Thyroid gland (tissue), 4 donors: Measurements from ENCODE around the gene DPF3. TPM values are rescaled to one million over a fixed set of nuclear protein-coding genes. Genes with fewer than 3 reads are reported as not detected.

ENCODE experiments used
- DNase-seq, 2 donors: peaks; one replicate each; pipeline ENCODE4 v3.0.0-alpha.2; 2019
- H3K27ac ChIP-seq, 3 donors: fragments of 200-600 bp; sonication (generic); 1 replicate in 2 of 3; 2 replicates in 1 of 3; pipeline ENCODE4 v1.5.1; 2016 to 2019; ENCODE audit warnings: mild to moderate bottlenecking in 1 of 3, moderate library complexity in 1 of 3
- H3K27me3 ChIP-seq: fragments of 200-600 bp; sonication (generic); one replicate; pipeline ENCODE4 v1.5.1; 2019
- H3K36me3 ChIP-seq, 2 donors: fragments of 200-600 bp; sonication (generic); one replicate each; pipeline ENCODE4 v1.5.1; 2016 to 2019
- H3K4me1 ChIP-seq, 2 donors: fragments of 200-600 bp; sonication (generic); one replicate each; pipeline ENCODE4 v1.5.1; 2017 to 2019
- H3K4me3 ChIP-seq, 3 donors: fragments of 200-600 bp; sonication (generic); replicated peaks in 1 of 3; 1 replicate in 2 of 3; 2 replicates in 1 of 3; pipeline ENCODE4 v1.5.1; 2016; ENCODE audit warnings: mild to moderate bottlenecking in 1 of 3
- H3K9me3 ChIP-seq: fragments of 200-600 bp; sonication (generic); one replicate; pipeline ENCODE4 v1.5.1; 2017
- POLR2A ChIP-seq, 2 donors: fragments of 450-650 bp; IDR thresholded peaks; one replicate each; pipeline ENCODE4 v1.6.1; 2017; ENCODE audit warnings: antibody characterized with exemption in 2 of 2, mild to moderate bottlenecking in 2 of 2, moderate library complexity in 1 of 2
- WGBS, 2 donors: methylation state at CpG; one replicate each; pipeline ENCODE4 v1.1.5; 2017; 5-methylcytosine and 5-hydroxymethylcytosine counted together
- intact Hi-C: fragments of 100-400 bp; cut with DNase I; formaldehyde crosslinking; loops from one replicate; pipeline ENCODE4 v1.15.1; 2023
- total RNA-seq, 4 donors: library from RNA; depleted of rRNA; stranded (reverse); fragments of >200 nt; gene quantifications; one replicate each; pipeline ENCODE4 v1.2.3, GENCODE V29; 2016
- TF ChIP-seq, protein P1 (sequence below), 6 experiments: fragments of 200-600 bp in 3 of 6; fragments of 450-650 bp in 3 of 6; sonication (generic) in 3 of 6; IDR thresholded peaks; one replicate each; pipeline ENCODE4 v1.5.1; 2016 to 2019; ENCODE audit warnings: antibody characterized with exemption in 6 of 6, mild to moderate bottlenecking in 2 of 6, inconsistent platforms in 1 of 6, moderate library complexity in 1 of 6

Gene DPF3
- total RNA-seq, 4 donors from 2014 or later, result 0.27 to 3.3 (median 1.3) TPM

- no peak overlapping the region for H3K27ac ChIP-seq
- intact Hi-C loops, result no loop called here
- TF ChIP-seq, protein P1, sequence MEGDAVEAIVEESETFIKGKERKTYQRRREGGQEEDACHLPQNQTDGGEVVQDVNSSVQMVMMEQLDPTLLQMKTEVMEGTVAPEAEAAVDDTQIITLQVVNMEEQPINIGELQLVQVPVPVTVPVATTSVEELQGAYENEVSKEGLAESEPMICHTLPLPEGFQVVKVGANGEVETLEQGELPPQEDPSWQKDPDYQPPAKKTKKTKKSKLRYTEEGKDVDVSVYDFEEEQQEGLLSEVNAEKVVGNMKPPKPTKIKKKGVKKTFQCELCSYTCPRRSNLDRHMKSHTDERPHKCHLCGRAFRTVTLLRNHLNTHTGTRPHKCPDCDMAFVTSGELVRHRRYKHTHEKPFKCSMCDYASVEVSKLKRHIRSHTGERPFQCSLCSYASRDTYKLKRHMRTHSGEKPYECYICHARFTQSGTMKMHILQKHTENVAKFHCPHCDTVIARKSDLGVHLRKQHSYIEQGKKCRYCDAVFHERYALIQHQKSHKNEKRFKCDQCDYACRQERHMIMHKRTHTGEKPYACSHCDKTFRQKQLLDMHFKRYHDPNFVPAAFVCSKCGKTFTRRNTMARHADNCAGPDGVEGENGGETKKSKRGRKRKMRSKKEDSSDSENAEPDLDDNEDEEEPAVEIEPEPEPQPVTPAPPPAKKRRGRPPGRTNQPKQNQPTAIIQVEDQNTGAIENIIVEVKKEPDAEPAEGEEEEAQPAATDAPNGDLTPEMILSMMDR (IDR thresholded peaks at IDR 0.05), result no peak
- no peak for TF ChIP-seq POLR2A (IDR thresholded peaks at IDR 0.05)
- H3K4me1 ChIP-seq, result peaks cover 6% of the 10 kb centered on the region in 2 donors
- H3K36me3 ChIP-seq, result no peaks in the 10 kb centered on the region
- H3K9me3 ChIP-seq, result no peaks in the 10 kb centered on the region
- H3K4me3 ChIP-seq, result no peak overlapping the region
- 72 to 78% methylated on average over 6 to 7 of the region's 7 CpGs for WGBS, 2 donors
- no peak for DNase-seq
- no peaks in the 10 kb centered on the region for H3K27me3 ChIP-seq
Observed at GRCh38 chr14:72715215-72715849, 178.6 kb downstream of the DPF3 start.

GRCh38 chr14:72714871-72715214 is 179.1 kb downstream of the DPF3 start:
- H3K9me3 ChIP-seq, result no peaks in the 10 kb centered on the region
- H3K27me3 ChIP-seq, result no peaks in the 10 kb centered on the region
- H3K27ac ChIP-seq, result no peak overlapping the region
- WGBS, 2 donors, result 82 to 84% methylated on average over 7 of the region's 8 CpGs
- no peaks in the 10 kb centered on the region for H3K36me3 ChIP-seq
- peaks cover 6% of the 10 kb centered on the region in 2 donors for H3K4me1 ChIP-seq
- DNase-seq, result no peak
- H3K4me3 ChIP-seq, result no peak overlapping the region
- intact Hi-C loops, result no loop called here
- TF ChIP-seq, protein P1 (IDR thresholded peaks at IDR 0.05), result no peak
- TF ChIP-seq POLR2A (IDR thresholded peaks at IDR 0.05), result no peak

DNA sequence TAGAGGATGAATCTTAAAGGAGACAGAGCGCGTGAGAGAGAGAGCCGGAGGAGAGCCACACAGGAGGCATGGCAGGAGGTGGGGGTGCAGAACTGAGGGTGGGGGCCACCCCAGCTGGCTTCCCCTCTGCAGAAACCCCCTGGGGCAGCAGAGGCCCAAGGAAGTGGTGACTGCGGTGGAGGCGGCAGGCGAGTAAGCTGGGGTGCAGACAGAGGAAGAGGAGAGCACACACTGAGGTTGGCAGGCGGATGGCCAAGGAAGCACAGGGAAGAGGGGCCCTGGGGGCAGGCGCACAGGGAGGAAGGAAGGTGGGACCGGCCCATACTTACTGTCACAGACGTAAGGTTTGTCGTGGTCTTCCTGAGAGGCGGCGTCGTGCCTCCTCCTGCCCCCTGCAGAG is 179.8 kb downstream of the DPF3 start:
- Histone ChIP-seq H3K4me1 (peaks cover 6% of the 10 kb centered on the region in 2 donors), H3K36me3 (no peaks in the 10 kb centered on the region), H3K27me3 (no peaks in the 10 kb centered on the region), H3K4me3 (no peak overlapping the region), H3K27ac (no peak overlapping the region), H3K9me3 (no peaks in the 10 kb centered on the region)
- intact Hi-C loops, result no loop called here
- 84 to 87% methylated on average over 14 of the region's 14 CpGs for WGBS, 2 donors
- TF ChIP-seq POLR2A (IDR thresholded peaks at IDR 0.05), result no peak
- TF ChIP-seq, protein P1 (IDR thresholded peaks at IDR 0.05), result no peak
- DNase-seq, result no peak

GRCh38 chr14:72711936-72712335 is 182.0 kb downstream of the DPF3 start:
- 83 to 89% methylated on average over 12 of the region's 12 CpGs for WGBS, 2 donors
- Histone ChIP-seq H3K27ac (no peak overlapping the region), H3K27me3 (no peaks in the 10 kb centered on the region), H3K4me1 (peaks cover 6% of the 10 kb centered on the region in 2 donors), H3K4me3 (no peak overlapping the region), H3K36me3 (no peaks in the 10 kb centered on the region), H3K9me3 (no peaks in the 10 kb centered on the region)
- no peak for TF ChIP-seq POLR2A (IDR thresholded peaks at IDR 0.05)
- DNase-seq, result no peak
- intact Hi-C loops, result no loop called here

DNA sequence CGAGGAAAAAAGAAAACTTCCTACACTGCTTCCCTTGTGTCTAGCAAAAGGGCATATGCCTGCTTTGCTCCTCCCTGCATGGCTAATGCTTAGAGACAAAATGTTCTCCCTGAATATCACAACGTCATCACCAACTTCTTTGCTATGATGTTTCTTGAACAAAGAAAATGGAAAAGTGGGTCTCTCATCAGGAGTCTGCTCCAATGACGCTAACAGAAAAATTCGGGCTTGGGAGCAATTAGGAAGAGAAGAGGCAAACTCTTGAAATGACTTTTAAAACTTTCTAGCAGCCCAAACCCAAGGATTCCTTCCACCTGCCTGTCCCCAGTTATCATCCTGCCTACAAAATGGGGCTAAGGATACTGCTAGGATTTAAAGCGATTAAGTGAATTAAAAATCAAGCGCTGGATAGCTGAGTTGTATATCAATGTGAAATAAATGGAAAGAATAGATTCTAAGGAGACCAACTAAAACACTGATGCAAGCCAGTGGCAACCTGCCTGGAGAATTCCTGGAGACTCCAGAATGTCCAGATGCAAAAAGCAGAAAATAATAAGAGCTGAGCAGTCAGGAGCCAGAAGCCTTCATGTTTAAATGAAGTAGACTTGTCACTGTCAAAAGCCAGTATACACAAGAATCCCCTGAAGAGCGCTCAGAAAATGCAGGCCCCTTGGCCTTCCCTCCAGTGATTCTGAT is 183.8 kb downstream of the DPF3 start:
- Histone ChIP-seq H3K9me3 (no peaks in the 10 kb centered on the region), H3K4me1 (no peaks in the 10 kb centered on the region), H3K27me3 (no peaks in the 10 kb centered on the region), H3K36me3 (no peaks in the 10 kb centered on the region), H3K4me3 (no peak overlapping the region), H3K27ac (no peak overlapping the region)
- DNase-seq, result no peak
- intact Hi-C loops, result no loop called here
- TF ChIP-seq POLR2A (IDR thresholded peaks at IDR 0.05), result no peak
- TF ChIP-seq, protein P1 (IDR thresholded peaks at IDR 0.05), result no peak
- WGBS, 2 donors, result 80 to 81% methylated on average over 7 of the region's 7 CpGs
